Stimulated activated CD8-positive, alpha-beta memory T cell treated with anti-CD3 and anti-CD28 coated beads, Interleukin-4, amount 100 ng/mL, for 4 hours (primary cell): ENCODE results near the gene TMEM132A.

Source experiments
- DNase-seq, 2 donors: peaks; one replicate each; pipeline ENCODE4 v3.0.0-alpha.2; 2020; ENCODE audit warnings: low read depth in 2 of 2, low spot score in 1 of 2

TMEM132A gene

DNA sequence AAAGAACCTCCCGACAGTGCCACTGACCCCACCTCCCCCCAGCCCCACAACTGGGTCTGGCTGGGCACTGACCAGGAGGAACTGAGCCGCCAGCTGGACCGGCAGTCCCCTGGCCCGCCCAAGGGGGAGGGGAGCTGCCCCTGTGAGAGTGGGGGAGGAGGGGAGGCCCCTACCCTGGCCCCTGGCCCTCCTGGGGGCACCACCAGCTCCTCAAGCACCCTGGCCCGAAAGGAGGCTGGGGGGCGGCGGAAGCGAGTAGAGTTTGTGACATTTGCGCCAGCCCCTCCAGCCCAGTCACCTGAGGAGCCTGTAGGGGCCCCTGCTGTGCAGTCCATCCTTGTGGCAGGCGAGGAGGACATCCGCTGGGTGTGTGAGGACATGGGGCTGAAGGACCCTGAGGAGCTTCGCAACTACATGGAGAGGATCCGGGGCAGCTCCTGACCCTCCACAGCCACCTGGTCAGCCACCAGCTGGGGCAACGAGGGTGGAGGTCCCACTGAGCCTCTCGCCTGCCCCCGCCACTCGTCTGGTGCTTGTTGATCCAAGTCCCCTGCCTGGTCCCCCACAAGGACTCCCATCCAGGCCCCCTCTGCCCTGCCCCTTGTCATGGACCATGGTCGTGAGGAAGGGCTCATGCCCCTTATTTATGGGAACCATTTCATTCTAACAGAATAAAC is 12.3 kb downstream of the TMEM132A start:
- no peak for DNase-seq

DNA sequence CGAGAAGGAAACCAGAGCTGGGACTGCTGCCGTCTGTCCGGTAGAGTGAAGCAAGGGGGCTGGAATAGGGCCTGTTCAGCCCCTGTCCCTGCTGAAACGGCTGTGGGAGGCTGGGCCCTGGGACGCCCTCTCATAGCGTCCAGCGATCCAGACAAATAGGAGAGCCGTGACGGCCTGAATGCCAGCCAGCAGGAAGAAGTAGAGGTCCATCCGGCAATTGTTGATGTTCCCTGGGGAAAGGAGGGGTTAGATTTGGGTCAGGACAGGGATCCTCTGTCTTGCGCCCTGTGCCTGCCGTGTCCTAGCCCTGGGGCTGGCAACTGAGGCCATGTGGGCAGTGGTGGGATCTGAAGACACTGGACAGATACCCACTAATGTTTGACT is 12.9 kb downstream of the TMEM132A start:
- DNase-seq, result no peak

- no peak for DNase-seq
Observed at GRCh38 chr11:60937811-60938210, 13.6 kb downstream of the TMEM132A start.

DNA sequence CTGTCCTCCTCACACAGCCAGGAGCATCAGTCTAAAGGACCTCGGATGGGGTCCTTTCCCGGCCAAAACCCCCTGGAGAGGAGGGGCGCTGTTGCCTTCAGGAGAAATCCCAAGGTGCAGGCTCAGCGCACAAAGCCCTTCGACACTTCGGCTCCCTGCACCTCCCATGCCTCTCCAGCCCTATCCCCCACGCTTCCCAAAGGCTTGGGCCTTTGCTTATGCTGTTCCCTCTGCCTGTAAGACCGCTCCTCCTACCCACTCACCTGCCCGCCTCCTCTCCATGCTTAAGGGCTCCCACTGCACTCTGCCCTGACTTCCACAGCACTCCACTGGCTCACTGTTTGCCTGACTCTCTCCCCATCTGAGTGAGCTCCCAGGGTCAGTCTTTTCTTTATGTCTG is 14.2 kb downstream of the TMEM132A start:
- no peak for DNase-seq

DNA sequence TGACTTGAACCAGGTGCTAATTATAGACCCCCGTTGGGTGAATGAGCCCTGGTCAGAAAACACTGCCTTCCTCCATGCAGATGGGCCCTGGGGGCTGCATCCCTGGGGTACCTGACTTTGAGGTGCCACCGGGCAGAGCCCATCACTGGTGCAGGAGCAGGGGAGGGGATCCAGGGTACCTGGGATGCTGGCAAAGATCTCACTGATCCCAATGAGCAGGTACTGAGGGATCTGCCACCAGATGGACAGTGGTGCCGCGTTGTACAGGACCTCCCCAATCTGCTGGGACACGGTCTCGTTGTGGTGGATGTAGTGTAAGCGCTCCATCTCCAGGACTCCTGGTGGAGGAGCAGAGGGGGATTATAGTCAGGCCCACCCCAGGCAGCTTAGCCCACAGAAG is 15.0 kb downstream of the TMEM132A start:
- DNase-seq, result no peak

GRCh38 chr11:60939855-60940254 is 15.6 kb downstream of the TMEM132A start:
- no peak for DNase-seq

- no peak for DNase-seq
Observed at GRCh38 chr11:60941371-60942119, 17.3 kb downstream of the TMEM132A start.

GRCh38 chr11:60942219-60942618 is 18.0 kb downstream of the TMEM132A start:
- no peak for DNase-seq

DNA sequence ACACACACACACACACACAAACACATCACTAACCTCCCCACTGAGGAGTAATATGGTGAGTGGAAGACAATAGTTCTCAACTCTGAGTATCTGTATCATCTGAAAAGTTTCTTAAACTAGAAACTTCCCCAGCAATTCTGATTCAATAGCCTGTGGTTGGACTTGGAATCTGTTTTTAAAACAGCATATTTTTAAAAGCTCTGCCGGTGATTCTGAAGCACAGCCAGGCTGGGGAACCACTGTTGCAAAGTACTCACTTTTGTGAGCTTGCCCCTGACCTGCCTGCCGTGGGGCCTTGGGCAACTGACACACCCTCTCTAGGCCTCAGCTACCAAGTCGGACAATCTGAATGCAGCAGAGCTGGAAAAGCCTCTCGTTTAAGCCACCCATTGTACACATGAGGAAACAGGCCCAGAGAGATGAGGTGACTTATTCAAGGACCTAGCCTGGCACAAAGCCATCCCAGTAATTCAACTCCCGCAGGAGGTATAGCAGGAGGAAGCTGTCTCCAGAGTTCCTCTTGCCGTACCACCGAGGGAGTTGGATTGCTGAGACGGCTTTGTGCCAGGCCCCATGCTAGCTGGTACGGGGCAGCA is 18.8 kb downstream of the TMEM132A start:
- DNase-seq, result no peak

GRCh38 chr11:60944490-60945294 is 20.4 kb downstream of the TMEM132A start:
- DNase-seq, result no peak

GRCh38 chr11:60945295-60945667 is 21.0 kb downstream of the TMEM132A start:
- DNase-seq, result no peak

- DNase-seq, result no peak
Observed at GRCh38 chr11:60946601-60947264, 22.5 kb downstream of the TMEM132A start.

DNA sequence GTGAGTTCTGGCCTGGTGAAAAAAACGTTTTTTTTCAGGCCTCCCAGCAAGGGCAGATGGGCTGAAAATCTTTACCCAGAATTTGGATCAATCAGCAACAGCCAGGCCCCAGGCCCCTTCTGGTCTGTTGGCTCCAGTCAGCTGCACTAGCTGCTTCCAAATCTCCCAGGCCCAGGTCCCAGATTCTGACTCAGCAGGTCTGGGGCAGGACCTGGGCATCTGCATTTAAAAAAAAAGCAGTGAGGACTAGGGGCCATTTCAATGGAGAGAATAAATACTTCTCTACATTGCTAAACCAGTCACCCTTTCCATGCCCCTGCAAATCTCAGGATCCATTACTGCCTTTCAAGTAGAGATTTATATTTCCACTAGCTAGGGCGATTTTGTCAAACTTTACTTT is 23.4 kb downstream of the TMEM132A start:
- no peak for DNase-seq

GRCh38 chr11:60948250-60948649 is 24.0 kb downstream of the TMEM132A start:
- DNase-seq, result no peak

DNA sequence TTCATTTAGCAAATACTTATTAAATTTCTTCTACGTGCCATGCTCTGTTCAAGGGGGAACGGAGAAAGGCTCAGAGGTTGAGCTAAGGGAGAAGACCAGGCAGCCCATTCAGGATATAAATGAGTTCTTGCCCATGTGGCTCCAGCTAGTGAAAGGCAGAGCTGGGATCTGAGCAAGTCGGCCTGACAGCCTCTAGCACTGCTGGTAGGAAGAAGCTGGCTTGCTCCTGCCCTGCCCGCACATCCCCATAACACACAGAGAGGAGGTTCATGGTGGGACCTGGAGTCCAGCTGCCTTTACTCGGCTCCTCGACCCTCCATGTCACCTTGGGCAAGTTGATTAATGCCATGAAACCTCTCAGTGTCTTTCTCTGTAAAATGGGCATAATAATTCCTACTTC is 25.8 kb downstream of the TMEM132A start:
- no peak for DNase-seq

- no peak for DNase-seq
Observed at GRCh38 chr11:60950933-60951605, 26.8 kb downstream of the TMEM132A start.

GRCh38 chr11:60951606-60951903 is 27.3 kb downstream of the TMEM132A start:
- DNase-seq, result no peak

DNA sequence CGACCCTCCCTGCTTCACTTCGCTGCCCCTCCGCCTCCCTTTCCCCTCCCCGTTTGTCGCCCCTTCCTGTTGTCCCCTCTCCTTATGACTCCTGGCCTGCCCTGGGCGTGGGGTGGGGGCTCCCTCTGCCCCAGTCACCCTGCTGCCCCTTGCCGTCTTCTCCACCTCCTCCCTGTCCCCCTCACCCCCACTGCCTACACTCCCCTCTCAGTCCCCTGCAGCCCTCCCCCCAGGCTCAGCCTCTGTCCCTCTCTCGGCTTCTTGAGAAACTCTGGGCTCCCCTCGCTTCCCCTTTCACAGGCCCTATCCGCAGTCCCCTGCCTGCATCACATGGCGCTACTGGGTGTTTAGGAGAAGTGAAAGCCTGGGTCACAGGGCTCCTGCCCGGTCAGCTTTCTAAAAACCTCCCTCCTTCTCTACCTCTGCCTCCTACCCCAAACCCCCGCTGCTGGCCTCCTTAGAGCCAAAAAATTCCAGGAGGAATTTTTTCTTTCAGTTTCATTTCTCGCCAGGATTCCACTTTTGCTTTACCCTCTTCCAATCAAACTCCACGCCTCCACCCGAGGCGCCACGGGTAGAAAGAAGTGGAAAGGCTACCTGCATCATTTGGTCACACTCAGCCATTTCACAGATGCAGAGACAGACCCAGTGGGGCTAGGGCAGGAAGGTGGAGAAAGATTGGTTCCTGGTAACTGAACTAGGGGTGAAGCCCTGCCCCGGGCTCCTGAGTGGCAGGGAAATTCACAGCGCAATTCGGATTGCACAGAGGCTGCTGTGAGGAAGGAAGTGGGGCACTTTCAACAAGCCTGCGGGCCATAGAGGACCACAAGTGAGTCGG is 27.9 kb downstream of the TMEM132A start, which contains the start of gene SLC15A3:
SLC15A3 (minus strand) TSS at position 273 of the 838 bp plus-strand sequence. CDS start 625 bp downstream, outside the sequence.
- no peak for DNase-seq

DNA sequence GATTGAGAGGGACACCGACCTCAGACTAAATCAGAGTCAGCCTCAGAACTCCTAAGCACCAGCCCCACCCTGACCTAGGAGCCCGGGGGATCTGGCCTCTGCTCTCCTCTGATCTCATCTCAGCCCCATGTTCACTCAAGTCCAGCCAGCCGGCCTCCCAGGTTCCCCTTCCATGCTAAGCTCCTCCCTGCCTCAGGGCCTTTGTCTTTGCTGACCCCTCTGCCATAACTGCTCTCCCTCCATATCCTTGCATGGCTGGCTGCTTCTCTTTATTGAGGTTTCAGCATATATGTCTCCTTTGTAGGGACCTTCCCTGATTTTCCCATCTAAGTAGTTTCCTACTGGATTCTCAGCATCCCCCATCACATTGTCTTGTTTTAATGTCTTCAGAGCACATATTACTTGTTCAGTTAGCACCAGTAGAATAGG is 28.5 kb downstream of the TMEM132A start:
- DNase-seq, result no peak

- DNase-seq, result no peak
Observed at GRCh38 chr11:60953781-60954180, 29.5 kb downstream of the TMEM132A start.
